Gastrocnemius medialis (tissue), 4 donors: ENCODE measurements around the gene CUEDC2. TPM values are rescaled to one million over a fixed set of nuclear protein-coding genes. Genes with fewer than 3 reads are reported as not detected.

Experiments used
- ATAC-seq, 2 donors: fragments of 150-250 bp; one replicate each; pipeline ENCODE4 v1.9.1; 2016
- DNase-seq, 2 donors: peaks; one replicate each; pipeline ENCODE4 v3.0.0-alpha.2; 2019
- H3K27ac ChIP-seq, 4 donors: fragments of 200-600 bp; sonication (generic); 1 replicate in 1 of 4; 2 replicates in 3 of 4; pipeline ENCODE4 v1.5.1; 2016 to 2018; ENCODE audit warnings: mild to moderate bottlenecking in 2 of 4, moderate library complexity in 1 of 4
- H3K27me3 ChIP-seq, 3 donors: fragments of 200-600 bp; sonication (generic) in 2 of 3; 1 replicate in 1 of 3; 2 replicates in 2 of 3; pipeline versions ENCODE4 v1.5.1 to v1.6.0; 2016 to 2019; ENCODE audit warnings: mild to moderate bottlenecking in 1 of 3, moderate library complexity in 1 of 3
- H3K36me3 ChIP-seq, 2 donors: fragments of 200-600 bp; sonication (generic) in 1 of 2; one replicate each; pipeline ENCODE4 v1.5.1; 2017 to 2018
- H3K4me1 ChIP-seq, 2 donors: fragments of 200-600 bp; sonication (generic) in 1 of 2; one replicate each; pipeline ENCODE4 v1.5.1; 2016 to 2017; ENCODE audit warnings: mild to moderate bottlenecking in 2 of 2
- H3K4me3 ChIP-seq, 4 donors: fragments of 200-600 bp; sonication (generic) in 3 of 4; 1 replicate in 1 of 4; 2 replicates in 3 of 4; pipeline ENCODE4 v1.5.1; 2016 to 2019; ENCODE audit warnings: mild to moderate bottlenecking in 2 of 4
- H3K9me3 ChIP-seq, 3 donors: fragments of 200-600 bp; sonication (generic) in 2 of 3; 1 replicate in 1 of 3; 2 replicates in 2 of 3; pipeline ENCODE4 v1.5.1; 2016 to 2019
- POLR2A ChIP-seq, 2 donors: fragments of 450-650 bp; IDR thresholded peaks; one replicate each; pipeline ENCODE4 v1.6.1; 2017; ENCODE audit warnings: antibody characterized with exemption in 2 of 2, mild to moderate bottlenecking in 2 of 2, moderate library complexity in 2 of 2
- in situ Hi-C, 4 donors: fragments of 200-750 bp; cut with MboI; loops; one replicate each; pipeline versions ENCODE4 v1.15.0 to v1.8.0; 2017; ENCODE audit warnings: low sequenced_read_pairs in 4 of 4
- intact Hi-C: fragments of 100-400 bp; cut with DNase I; formaldehyde crosslinking; loops from one replicate; pipeline ENCODE4 v1.15.1; 2023; ENCODE audit warnings: low total_unique reads
- total RNA-seq, 4 donors: library from RNA; depleted of rRNA; stranded (reverse); fragments of >200 nt; gene quantifications; one replicate each; pipeline versions ENCODE4 v1.1.0 to v1.2.3, GENCODE V29; 2016
- TF ChIP-seq, protein P1 (sequence below), 5 experiments: fragments of 450-650 bp in 3 of 5; fragments of 200-600 bp in 2 of 5; sonication (generic) in 2 of 5; IDR thresholded peaks in 4 of 5; conservative IDR thresholded peaks in 1 of 5; 1 replicate in 4 of 5; 2 replicates in 1 of 5; pipeline ENCODE4 v1.5.1; 2016 to 2019; ENCODE audit warnings: antibody characterized with exemption in 5 of 5, mild to moderate bottlenecking in 3 of 5, moderate library complexity in 3 of 5

Gene CUEDC2
- total RNA-seq, 4 donors from 2014 or later, result 51.6 to 83.1 (median 70.2) TPM

DNA sequence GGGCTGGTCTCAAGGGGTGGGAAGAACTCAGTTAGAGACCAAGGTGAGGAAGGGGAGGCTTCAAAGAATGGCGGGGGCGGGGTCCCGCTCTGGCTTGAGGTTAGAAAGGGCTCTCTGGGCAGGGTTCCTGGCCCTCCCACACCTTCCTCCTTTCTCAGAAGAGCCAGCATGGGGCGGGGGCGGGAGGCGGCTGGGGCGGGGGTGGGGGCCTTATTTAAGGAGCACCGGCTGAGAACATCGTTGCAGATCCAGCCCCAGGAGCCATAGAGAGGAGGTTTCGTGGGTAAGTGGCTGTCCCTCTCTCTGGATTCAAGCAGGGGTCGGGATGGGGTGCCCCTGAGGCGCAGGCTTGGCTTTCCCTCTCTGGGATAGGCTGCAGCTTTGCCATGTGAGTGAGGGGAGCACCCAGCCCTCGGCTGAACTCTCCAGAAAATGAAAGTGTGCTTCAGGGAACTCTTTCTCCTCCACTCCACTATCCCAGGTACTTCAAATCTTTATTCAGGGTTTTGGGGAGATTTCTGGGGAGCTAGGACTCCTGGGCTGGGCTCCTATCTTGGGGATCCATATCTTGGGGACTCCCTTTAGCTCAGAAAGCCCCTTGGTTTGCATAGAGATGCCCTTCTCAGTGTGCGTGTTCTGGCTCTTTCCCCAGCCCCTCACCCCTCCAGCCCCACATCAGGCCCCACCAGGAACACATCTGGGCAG lies 3.3 kb upstream of the CUEDC2 start:
- DNase-seq (no peak), ATAC-seq (no peak)

DNA sequence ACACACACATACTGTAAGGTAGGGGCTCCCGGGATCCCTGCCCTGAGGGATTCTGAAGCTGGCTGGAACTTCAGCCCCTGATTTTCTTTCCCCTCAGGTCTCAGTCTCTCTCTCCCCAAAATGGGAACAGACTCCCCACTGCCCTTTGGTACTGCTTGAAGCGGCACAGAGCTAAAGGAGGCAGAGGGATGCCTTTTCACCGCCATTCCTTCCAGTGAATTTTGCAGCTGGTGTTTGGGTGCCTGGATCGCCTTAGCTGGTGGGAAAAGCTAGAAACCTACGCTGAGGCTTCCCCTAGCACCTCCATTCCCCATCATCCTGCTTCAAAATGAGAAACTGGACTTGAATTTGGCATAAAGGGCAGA lies 2.7 kb upstream of the CUEDC2 start:
- Histone ChIP-seq H3K27ac (no peak overlapping the region), H3K4me3 (no peak overlapping the region), H3K36me3 (no peaks in the 10 kb centered on the region), H3K9me3 (no peaks in the 10 kb centered on the region), H3K4me1 (peaks cover 6 to 12% of the 10 kb centered on the region in 2 donors), H3K27me3 (peaks cover 6 to 11% (median 9%) of the 10 kb centered on the region in 3 donors)
- DNase-seq, result no peak
- no peak for TF ChIP-seq POLR2A (IDR thresholded peaks at IDR 0.05)
- TF ChIP-seq, protein P1, sequence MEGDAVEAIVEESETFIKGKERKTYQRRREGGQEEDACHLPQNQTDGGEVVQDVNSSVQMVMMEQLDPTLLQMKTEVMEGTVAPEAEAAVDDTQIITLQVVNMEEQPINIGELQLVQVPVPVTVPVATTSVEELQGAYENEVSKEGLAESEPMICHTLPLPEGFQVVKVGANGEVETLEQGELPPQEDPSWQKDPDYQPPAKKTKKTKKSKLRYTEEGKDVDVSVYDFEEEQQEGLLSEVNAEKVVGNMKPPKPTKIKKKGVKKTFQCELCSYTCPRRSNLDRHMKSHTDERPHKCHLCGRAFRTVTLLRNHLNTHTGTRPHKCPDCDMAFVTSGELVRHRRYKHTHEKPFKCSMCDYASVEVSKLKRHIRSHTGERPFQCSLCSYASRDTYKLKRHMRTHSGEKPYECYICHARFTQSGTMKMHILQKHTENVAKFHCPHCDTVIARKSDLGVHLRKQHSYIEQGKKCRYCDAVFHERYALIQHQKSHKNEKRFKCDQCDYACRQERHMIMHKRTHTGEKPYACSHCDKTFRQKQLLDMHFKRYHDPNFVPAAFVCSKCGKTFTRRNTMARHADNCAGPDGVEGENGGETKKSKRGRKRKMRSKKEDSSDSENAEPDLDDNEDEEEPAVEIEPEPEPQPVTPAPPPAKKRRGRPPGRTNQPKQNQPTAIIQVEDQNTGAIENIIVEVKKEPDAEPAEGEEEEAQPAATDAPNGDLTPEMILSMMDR (IDR thresholded peaks at IDR 0.05 in 4 of 5, conservative IDR thresholded peaks at IDR 0.05 in 1 of 5), result no peak
- intact Hi-C loops (no loop called here), in situ Hi-C loops (no loop called here)
- no peak for ATAC-seq

More for the DNA sequence above, 3.3 kb upstream of the CUEDC2 start:
- TF ChIP-seq POLR2A (IDR thresholded peaks at IDR 0.05), result no peak
- TF ChIP-seq, protein P1 (IDR thresholded peaks at IDR 0.05 in 4 of 5, conservative IDR thresholded peaks at IDR 0.05 in 1 of 5), result no peak
- in situ Hi-C loops, result no loop called here
- intact Hi-C loops, result no loop called here
- Histone ChIP-seq H3K27ac (no peak overlapping the region), H3K27me3 (peaks cover 6 to 11% (median 9%) of the 10 kb centered on the region in 3 donors), H3K4me3 (no peak overlapping the region), H3K36me3 (no peaks in the 10 kb centered on the region), H3K4me1 (peaks cover 6 to 12% of the 10 kb centered on the region in 2 donors), H3K9me3 (no peaks in the 10 kb centered on the region)

DNA sequence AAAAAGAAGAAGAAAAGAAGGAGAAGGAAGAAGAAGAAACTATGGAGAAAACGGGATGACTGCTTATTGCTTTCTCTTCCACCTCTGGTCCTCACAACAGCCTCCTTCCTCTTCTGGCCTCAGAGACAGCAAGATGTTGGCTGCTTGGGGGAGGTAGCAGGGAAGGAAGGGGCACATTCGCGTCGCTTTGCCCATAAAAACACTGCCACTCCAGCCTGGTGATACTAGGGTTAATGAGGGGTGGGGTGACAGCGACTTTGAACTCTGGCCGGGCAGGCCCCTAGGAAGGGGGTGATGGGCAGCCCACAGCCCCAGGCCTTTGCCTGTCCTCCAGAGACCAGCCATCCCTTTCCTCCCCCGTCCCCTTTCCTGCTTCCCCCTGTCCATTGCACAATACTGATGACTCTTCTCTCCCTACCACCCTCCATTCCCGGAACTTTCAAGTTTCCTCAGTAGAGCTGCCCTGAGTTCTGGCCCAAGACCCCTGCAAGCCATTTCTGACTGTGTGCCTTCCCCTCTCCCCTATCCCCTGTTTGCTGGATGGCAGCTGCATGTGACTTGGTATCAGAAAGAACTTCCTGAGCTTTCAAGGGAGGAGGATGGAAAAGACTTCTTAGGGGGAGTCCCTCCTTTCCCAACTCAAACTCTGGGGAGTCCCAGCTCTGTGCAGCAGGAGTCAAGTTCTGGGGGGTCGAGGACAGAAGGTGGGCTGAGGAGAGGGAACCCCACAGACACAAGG lies 2.2 kb upstream of the CUEDC2 start:
- peaks cover 6 to 12% of the 10 kb centered on the region in 2 donors for H3K4me1 ChIP-seq
- H3K27ac ChIP-seq, result no peak overlapping the region
- intact Hi-C loops, result no loop called here

DNA sequence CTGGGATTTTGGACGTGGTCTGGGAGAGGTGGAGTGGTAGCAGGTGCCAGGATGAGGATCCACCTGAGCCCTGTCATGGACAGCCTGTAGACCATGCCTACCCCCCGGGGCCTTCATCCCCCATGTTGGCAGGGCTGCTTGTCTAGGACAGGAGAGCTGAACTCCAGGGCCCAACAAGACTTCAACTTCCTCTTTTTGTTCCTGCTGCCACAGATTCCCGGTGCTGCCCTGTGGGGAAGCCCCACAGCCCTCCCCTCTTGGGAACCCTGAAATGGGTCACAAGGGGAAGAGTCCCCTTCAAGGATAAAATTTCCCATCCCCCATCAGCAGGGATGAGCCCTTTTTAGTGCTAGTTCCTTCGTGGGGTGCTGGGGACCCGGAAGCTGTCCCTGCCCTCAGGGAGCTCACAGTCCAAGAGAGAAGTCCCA lies 1.3 kb upstream of the CUEDC2 start:
- Histone ChIP-seq H3K36me3 (no peaks in the 10 kb centered on the region), H3K4me1 (peaks cover 6 to 12% of the 10 kb centered on the region in 2 donors), H3K27me3 (peaks cover 6 to 11% (median 9%) of the 10 kb centered on the region in 3 donors), H3K4me3 (no peak overlapping the region), H3K9me3 (no peaks in the 10 kb centered on the region), H3K27ac (no peak overlapping the region)
- in situ Hi-C loops (no loop called here), intact Hi-C loops (loop anchor here (2.0 kb wide), 1 partner anchor 69 kb away; the partner anchor contains the start of genes ACTR1A and SUFU)
- TF ChIP-seq, protein P1 (IDR thresholded peaks at IDR 0.05 in 4 of 5, conservative IDR thresholded peaks at IDR 0.05 in 1 of 5), result no peak
- TF ChIP-seq POLR2A (IDR thresholded peaks at IDR 0.05), result no peak
- DNase-seq (no peak), ATAC-seq (no peak)

More for the DNA sequence above, 2.2 kb upstream of the CUEDC2 start:
- no peak for DNase-seq
- no peak overlapping the region for H3K4me3 ChIP-seq
- H3K9me3 ChIP-seq, result no peaks in the 10 kb centered on the region
- no peak for TF ChIP-seq POLR2A (IDR thresholded peaks at IDR 0.05)
- TF ChIP-seq, protein P1 (IDR thresholded peaks at IDR 0.05 in 4 of 5, conservative IDR thresholded peaks at IDR 0.05 in 1 of 5), result no peak
- peaks cover 6 to 11% (median 9%) of the 10 kb centered on the region in 3 donors for H3K27me3 ChIP-seq
- ATAC-seq, result no peak
- no peaks in the 10 kb centered on the region for H3K36me3 ChIP-seq
- in situ Hi-C loops, result no loop called here
